ENCODE data around the gene SFSWAP.
"Not testable (repeated sequence)": the region's sequence is repeated elsewhere in the genome, so short reads cannot be mapped to it uniquely, and the experiment has no call there.

The SFSWAP gene

GRCh38 chr12:131770120-131770519 lies 59.2 kb downstream of the SFSWAP start:
- H3K4me3 ChIP-seq (replicated peaks; ENCODE audit: low read depth, low read length) = no peak overlapping the region
- no peak for TF ChIP-seq CTCF (IDR thresholded peaks at IDR 0.05; ENCODE audit: low read length, missing control alignments)
- DNase-seq (ENCODE audit: low read depth) = no peak

- no peak overlapping the region for H3K4me3 ChIP-seq (replicated peaks; ENCODE audit: low read depth, low read length)
- no peak for TF ChIP-seq CTCF (IDR thresholded peaks at IDR 0.05; ENCODE audit: low read length, missing control alignments)
- DNase-seq (ENCODE audit: low read depth) = no peak
Observed at GRCh38 chr12:131771965-131772364, 61.1 kb downstream of the SFSWAP start.

- no peak for DNase-seq (ENCODE audit: low read depth)
- H3K4me3 ChIP-seq (replicated peaks; ENCODE audit: low read depth, low read length) = no peak overlapping the region
- no peak for TF ChIP-seq CTCF (IDR thresholded peaks at IDR 0.05; ENCODE audit: low read length, missing control alignments)
Observed at GRCh38 chr12:131773582-131774221, 62.8 kb downstream of the SFSWAP start.

GRCh38 chr12:131774576-131775391 lies 63.9 kb downstream of the SFSWAP start:
- no peak for DNase-seq (ENCODE audit: low read depth)
- no peak overlapping the region for H3K4me3 ChIP-seq (replicated peaks; ENCODE audit: low read depth, low read length)
- no peak for TF ChIP-seq CTCF (IDR thresholded peaks at IDR 0.05; ENCODE audit: low read length, missing control alignments)

GRCh38 chr12:131775392-131776236 lies 64.7 kb downstream of the SFSWAP start:
- no peak for DNase-seq (ENCODE audit: low read depth)
- no peak overlapping the region for H3K4me3 ChIP-seq (replicated peaks; ENCODE audit: low read depth, low read length)
- no peak for TF ChIP-seq CTCF (IDR thresholded peaks at IDR 0.05; ENCODE audit: low read length, missing control alignments)

GRCh38 chr12:131776237-131776889 lies 65.5 kb downstream of the SFSWAP start:
- no peak for DNase-seq (ENCODE audit: low read depth)
- H3K4me3 ChIP-seq (replicated peaks; ENCODE audit: low read depth, low read length) = no peak overlapping the region
- no peak for TF ChIP-seq CTCF (IDR thresholded peaks at IDR 0.05; ENCODE audit: low read length, missing control alignments)

GRCh38 chr12:131777269-131777668 lies 66.4 kb downstream of the SFSWAP start:
- H3K4me3 ChIP-seq (replicated peaks; ENCODE audit: low read depth, low read length); DNase-seq (ENCODE audit: low read depth): not testable (repeated sequence)

Measured in fibroblast of pulmonary artery (primary cell).